K562 (cell line): ENCODE measurements around the gene AUNIP. TPM values are rescaled to one million over a fixed set of nuclear protein-coding genes. Genes with fewer than 3 reads are reported as not detected.

Experiments
- HDAC1 ChIP-seq, 2 experiments: fragments of 450-650 bp; IDR thresholded peaks; 2 replicates each; pipeline ENCODE4 v1.6.1; 2016 to 2017; ENCODE audit warnings: inconsistent platforms in 1 of 2, mild to moderate bottlenecking in 1 of 2, moderate library complexity in 1 of 2
- ILF3 ChIP-seq: fragments of 450-650 bp; IDR thresholded peaks from 2 replicates; pipeline ENCODE4 v1.6.1; 2018; ENCODE audit warnings: antibody characterized with exemption, mild to moderate bottlenecking, moderate library complexity, borderline replicate concordance
- L3MBTL2 ChIP-seq: fragments of 450-650 bp; IDR thresholded peaks from 2 replicates; pipeline ENCODE4 v1.6.1; 2016; ENCODE audit warnings: mild to moderate bottlenecking, moderate library complexity
- NR2C2 ChIP-seq, 2 experiments: fragments of 200-800 bp in 1 of 2; sonication (Bioruptor generic) in 1 of 2; sonication (generic) in 1 of 2; formaldehyde crosslinking in 1 of 2; IDR thresholded peaks; 2 replicates each; pipeline versions ENCODE4 v1.6.1 to v1.8.0; 2016 to 2022; ENCODE audit warnings: mild to moderate bottlenecking in 1 of 2, missing compliant biosample characterization in 1 of 2, missing genetic modification characterization in 1 of 2, missing genetic modification reagents in 1 of 2
- POLR2A ChIP-seq: fragments of 450-650 bp; conservative IDR thresholded peaks from 2 replicates; pipeline ENCODE4 v1.6.1; 2016
- POLR2H ChIP-seq: IDR thresholded peaks from 2 replicates; pipeline ENCODE4 v1.6.1; 2016; ENCODE audit warnings: missing genetic modification characterization, low read depth, mild to moderate bottlenecking, control low read depth, missing compliant biosample characterization, moderate library complexity
- PTTG1 ChIP-seq: fragments of 450-650 bp; IDR thresholded peaks from 2 replicates; pipeline ENCODE4 v1.6.1; 2016; ENCODE audit warnings: low read depth, mild to moderate bottlenecking, missing genetic modification characterization, missing compliant biosample characterization
- SLC30A9 ChIP-seq: fragments of 250-450 bp; sonication (Bioruptor Pico); IDR thresholded peaks from 2 replicates; pipeline ENCODE4 v1.8.0; 2022; ENCODE audit warnings: mild to moderate bottlenecking, moderate library complexity
- ZNF224 ChIP-seq: sonication (generic); formaldehyde crosslinking; IDR thresholded peaks from 2 replicates; pipeline ENCODE4 v1.8.0; 2022; ENCODE audit warnings: mild to moderate bottlenecking, missing genetic modification reagents
- ZNF717 ChIP-seq: fragments of 250-450 bp; sonication (Bioruptor Pico); IDR thresholded peaks from 2 replicates; pipeline ENCODE4 v1.5.0; 2021
- polyA plus RNA-seq, 8 experiments: library from polyadenylated mRNA; depleted of rRNA in 4 of 8; stranded (reverse) in 5 of 8; unstranded in 3 of 8; fragments of >200 nt; fragmentation: Nextera tagmentation in 2 of 8; fragmentation: Illumina TruSeq in 1 of 8; extraction: Ambion mirVana in 2 of 8; extraction: Trizol in 1 of 8; gene quantifications; 2 replicates each; pipeline versions ENCODE4 v1.2.1 to v1.2.3, GENCODE V29; 2011 to 2014; ENCODE audit warnings: inconsistent platforms in 1 of 8, missing spikeins in 1 of 8
- total RNA-seq, 7 experiments: library from RNA; depleted of rRNA in 6 of 7; stranded (reverse); fragments of >200 nt in 6 of 7; fragmentation: Illumina TruSeq in 2 of 7; extraction: Trizol in 2 of 7; gene quantifications; 2 replicates each; pipeline versions ENCODE4 v1.2.1 to v1.2.3, GENCODE V29; 2011 to 2021; ENCODE audit warnings: low replicate concordance in 1 of 7
- TF ChIP-seq, protein P1 (sequence below), 2 experiments: fragments of 250-450 bp in 1 of 2; fragments of 450-650 bp in 1 of 2; sonication (Bioruptor Pico) in 1 of 2; IDR thresholded peaks; 2 replicates each; pipeline versions ENCODE4 v1.6.1 to v1.8.0; 2016 to 2021; ENCODE audit warnings: mild to moderate bottlenecking in 2 of 2, moderate library complexity in 2 of 2, missing compliant biosample characterization in 1 of 2, missing genetic modification characterization in 1 of 2
- TF ChIP-seq, protein P2 (sequence below), 2 experiments: fragments of 450-650 bp; IDR thresholded peaks; 2 replicates each; pipeline ENCODE4 v1.6.1; 2016
- TF ChIP-seq, protein P3 (sequence below): sonication (generic); formaldehyde crosslinking; IDR thresholded peaks from 2 replicates; pipeline ENCODE4 v1.8.0; 2022; ENCODE audit warnings: mild to moderate bottlenecking, missing genetic modification reagents
- TF ChIP-seq, protein P4 (sequence below): sonication (generic); formaldehyde crosslinking; IDR thresholded peaks from 2 replicates; pipeline ENCODE4 v1.8.1; 2023; ENCODE audit warnings: mild to moderate bottlenecking, missing genetic modification reagents

Gene AUNIP
- total and polyA plus RNA-seq, 9 of the 15 experiments (the other 6 are each of a cell fraction or from before 2014, with no cell fraction given) = 12.1 to 53.8 (median 47.1) TPM

DNA sequence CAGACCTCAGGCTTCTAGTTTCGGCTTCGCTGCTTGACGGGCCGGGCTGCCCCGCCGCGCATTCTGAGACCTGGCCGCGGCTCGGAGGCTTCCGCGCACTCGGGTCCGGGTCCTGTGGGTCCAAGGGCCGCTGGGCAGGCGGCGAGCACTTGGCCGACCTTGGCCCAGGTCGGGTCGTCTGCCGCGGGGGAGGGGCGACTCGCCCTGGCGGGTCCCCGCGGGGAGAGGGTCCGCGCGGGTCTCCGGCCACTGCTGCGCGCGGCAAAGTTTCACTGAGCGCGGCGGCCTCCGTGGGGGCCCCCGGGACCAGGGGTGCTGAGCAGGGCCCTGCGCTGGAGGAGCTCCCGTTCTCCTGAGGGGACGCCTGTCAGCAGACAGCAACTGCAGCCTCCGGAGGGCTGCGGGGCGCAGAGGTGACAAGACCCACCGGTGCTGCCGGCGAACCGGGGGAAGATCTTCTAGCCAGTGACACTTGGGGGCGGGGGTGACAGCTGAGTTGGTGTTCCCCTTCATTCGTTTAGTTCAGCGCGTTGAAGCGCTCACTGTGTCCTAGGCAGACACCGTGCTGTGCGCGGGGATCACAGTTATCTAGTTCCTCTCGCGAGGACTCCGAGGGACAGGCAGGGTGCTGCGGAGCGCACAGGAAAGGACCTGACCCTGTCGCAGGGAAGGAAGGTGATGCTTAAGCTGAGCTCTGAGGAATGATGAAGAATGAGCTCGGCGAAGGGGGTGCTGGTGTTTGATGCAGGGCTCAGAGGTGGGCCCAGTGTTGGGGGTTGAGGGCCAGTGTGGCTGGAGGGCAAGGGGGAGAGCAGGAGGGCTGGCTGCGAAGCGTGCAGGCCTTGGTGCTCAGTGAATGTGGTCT lies 38.8 kb downstream of the AUNIP start (continued):
- TF ChIP-seq, protein P1, sequence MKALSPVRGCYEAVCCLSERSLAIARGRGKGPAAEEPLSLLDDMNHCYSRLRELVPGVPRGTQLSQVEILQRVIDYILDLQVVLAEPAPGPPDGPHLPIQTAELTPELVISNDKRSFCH (CRISPR knock-in tag; IDR thresholded peaks at IDR 0.05) = no peak
- TF ChIP-seq, protein P1 (tag; IDR thresholded peaks at IDR 0.05) = no peak
- TF ChIP-seq SLC30A9 = no peak
- TF ChIP-seq ILF3 = peak; percentile 62; the same call in 1 of the 2 replicates
- no peak for TF ChIP-seq PTTG1
- TF ChIP-seq, protein P2, sequence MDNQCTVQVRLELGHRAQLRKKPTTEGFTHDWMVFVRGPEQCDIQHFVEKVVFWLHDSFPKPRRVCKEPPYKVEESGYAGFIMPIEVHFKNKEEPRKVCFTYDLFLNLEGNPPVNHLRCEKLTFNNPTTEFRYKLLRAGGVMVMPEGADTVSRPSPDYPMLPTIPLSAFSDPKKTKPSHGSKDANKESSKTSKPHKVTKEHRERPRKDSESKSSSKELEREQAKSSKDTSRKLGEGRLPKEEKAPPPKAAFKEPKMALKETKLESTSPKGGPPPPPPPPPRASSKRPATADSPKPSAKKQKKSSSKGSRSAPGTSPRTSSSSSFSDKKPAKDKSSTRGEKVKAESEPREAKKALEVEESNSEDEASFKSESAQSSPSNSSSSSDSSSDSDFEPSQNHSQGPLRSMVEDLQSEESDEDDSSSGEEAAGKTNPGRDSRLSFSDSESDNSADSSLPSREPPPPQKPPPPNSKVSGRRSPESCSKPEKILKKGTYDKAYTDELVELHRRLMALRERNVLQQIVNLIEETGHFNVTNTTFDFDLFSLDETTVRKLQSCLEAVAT (IDR thresholded peaks at IDR 0.05) = peak; percentile 40 to 61; a peak in 1 of 4 replicates
- TF ChIP-seq, protein P3, sequence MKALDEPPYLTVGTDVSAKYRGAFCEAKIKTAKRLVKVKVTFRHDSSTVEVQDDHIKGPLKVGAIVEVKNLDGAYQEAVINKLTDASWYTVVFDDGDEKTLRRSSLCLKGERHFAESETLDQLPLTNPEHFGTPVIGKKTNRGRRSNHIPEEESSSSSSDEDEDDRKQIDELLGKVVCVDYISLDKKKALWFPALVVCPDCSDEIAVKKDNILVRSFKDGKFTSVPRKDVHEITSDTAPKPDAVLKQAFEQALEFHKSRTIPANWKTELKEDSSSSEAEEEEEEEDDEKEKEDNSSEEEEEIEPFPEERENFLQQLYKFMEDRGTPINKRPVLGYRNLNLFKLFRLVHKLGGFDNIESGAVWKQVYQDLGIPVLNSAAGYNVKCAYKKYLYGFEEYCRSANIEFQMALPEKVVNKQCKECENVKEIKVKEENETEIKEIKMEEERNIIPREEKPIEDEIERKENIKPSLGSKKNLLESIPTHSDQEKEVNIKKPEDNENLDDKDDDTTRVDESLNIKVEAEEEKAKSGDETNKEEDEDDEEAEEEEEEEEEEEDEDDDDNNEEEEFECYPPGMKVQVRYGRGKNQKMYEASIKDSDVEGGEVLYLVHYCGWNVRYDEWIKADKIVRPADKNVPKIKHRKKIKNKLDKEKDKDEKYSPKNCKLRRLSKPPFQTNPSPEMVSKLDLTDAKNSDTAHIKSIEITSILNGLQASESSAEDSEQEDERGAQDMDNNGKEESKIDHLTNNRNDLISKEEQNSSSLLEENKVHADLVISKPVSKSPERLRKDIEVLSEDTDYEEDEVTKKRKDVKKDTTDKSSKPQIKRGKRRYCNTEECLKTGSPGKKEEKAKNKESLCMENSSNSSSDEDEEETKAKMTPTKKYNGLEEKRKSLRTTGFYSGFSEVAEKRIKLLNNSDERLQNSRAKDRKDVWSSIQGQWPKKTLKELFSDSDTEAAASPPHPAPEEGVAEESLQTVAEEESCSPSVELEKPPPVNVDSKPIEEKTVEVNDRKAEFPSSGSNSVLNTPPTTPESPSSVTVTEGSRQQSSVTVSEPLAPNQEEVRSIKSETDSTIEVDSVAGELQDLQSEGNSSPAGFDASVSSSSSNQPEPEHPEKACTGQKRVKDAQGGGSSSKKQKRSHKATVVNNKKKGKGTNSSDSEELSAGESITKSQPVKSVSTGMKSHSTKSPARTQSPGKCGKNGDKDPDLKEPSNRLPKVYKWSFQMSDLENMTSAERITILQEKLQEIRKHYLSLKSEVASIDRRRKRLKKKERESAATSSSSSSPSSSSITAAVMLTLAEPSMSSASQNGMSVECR (CRISPR knock-in tag) = peak; percentile 82
- peak; percentile 52 for TF ChIP-seq POLR2A
- TF ChIP-seq ZNF717 (CRISPR knock-in tag) = peak; percentile 80; the same call in 1 of the 2 replicates
- peak; percentile 64; the same call in 1 of the 2 replicates for TF ChIP-seq L3MBTL2
- TF ChIP-seq, protein P4, sequence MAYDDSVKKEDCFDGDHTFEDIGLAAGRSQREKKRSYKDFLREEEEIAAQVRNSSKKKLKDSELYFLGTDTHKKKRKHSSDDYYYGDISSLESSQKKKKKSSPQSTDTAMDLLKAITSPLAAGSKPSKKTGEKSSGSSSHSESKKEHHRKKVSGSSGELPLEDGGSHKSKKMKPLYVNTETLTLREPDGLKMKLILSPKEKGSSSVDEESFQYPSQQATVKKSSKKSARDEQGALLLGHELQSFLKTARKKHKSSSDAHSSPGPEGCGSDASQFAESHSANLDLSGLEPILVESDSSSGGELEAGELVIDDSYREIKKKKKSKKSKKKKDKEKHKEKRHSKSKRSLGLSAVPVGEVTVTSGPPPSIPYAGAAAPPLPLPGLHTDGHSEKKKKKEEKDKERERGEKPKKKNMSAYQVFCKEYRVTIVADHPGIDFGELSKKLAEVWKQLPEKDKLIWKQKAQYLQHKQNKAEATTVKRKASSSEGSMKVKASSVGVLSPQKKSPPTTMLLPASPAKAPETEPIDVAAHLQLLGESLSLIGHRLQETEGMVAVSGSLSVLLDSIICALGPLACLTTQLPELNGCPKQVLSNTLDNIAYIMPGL (CRISPR knock-in tag) = peak; percentile 46; the same call in 1 of the 2 replicates
- TF ChIP-seq POLR2H (tag) = peak; percentile 31
- no peak for TF ChIP-seq NR2C2 (CRISPR knock-in tag; IDR thresholded peaks at IDR 0.05)
- TF ChIP-seq NR2C2 (tag; IDR thresholded peaks at IDR 0.05) = peak; percentile 61; the same call in 1 of the 2 replicates
- TF ChIP-seq ZNF224 (CRISPR knock-in tag) = no peak
- peak in 1 of 2 experiments; percentile 80; a peak in 2 of 4 replicates for TF ChIP-seq HDAC1 (IDR thresholded peaks at IDR 0.05)
- TF ChIP-seq, all 486 proteins: peak for 105
